CD14-positive monocyte (primary cell): ENCODE results near the gene PDE11A. TPM values are rescaled to one million over a fixed set of nuclear protein-coding genes. Genes with fewer than 3 reads are reported as not detected.

Source experiments
- DNase-seq, 3 donors: peaks; one replicate each; pipeline ENCODE4 v3.0.0-alpha.2; 2011 to 2022
- H2AFZ ChIP-seq: 2 replicates; pipeline ENCODE4 v1.6.0; 2012; ENCODE audit warnings: mild to moderate bottlenecking, low read depth, low read length, inconsistent platforms; ENCODE audit not compliant: insufficient read depth, poor library complexity, severe bottlenecking
- H3K27ac ChIP-seq, 2 donors: 1 replicate in 1 of 2; 2 replicates in 1 of 2; pipeline ENCODE4 v1.5.1; 2012 to 2013; ENCODE audit warnings: low read length in 2 of 2, control low read depth in 1 of 2, inconsistent platforms in 1 of 2, low read depth in 1 of 2, mild to moderate bottlenecking in 1 of 2
- H3K27me3 ChIP-seq, 2 donors: one replicate each; pipeline versions ENCODE4 v1.6.0 to v1.6.1; 2011 to 2013; ENCODE audit warnings: low read length in 2 of 2; ENCODE audit not compliant: control insufficient read depth in 2 of 2, insufficient read depth in 2 of 2
- H3K36me3 ChIP-seq, 2 donors: replicated peaks in 1 of 2; 1 replicate in 1 of 2; 2 replicates in 1 of 2; pipeline versions ENCODE4 v1.5.1 to v1.6.1; 2012 to 2013; ENCODE audit warnings: low read length in 2 of 2, control low read depth in 1 of 2, inconsistent platforms in 1 of 2, mild to moderate bottlenecking in 1 of 2; ENCODE audit not compliant: insufficient read depth in 2 of 2, control insufficient read depth in 1 of 2
- H3K4me1 ChIP-seq, 2 donors: 1 replicate in 1 of 2; 2 replicates in 1 of 2; pipeline versions ENCODE4 v1.5.1 to v1.6.1; 2012 to 2013; ENCODE audit warnings: low read length in 2 of 2, control low read depth in 1 of 2, inconsistent platforms in 1 of 2, mild to moderate bottlenecking in 1 of 2, moderate library complexity in 1 of 2; ENCODE audit not compliant: insufficient read depth in 2 of 2, control insufficient read depth in 1 of 2
- H3K4me2 ChIP-seq: replicated peaks from 2 replicates; pipeline ENCODE3; 2012; ENCODE audit warnings: low read length, moderate library complexity, mild to moderate bottlenecking; ENCODE audit not compliant: poor library complexity, severe bottlenecking; ENCODE audit errors: extremely low read depth
- H3K4me3 ChIP-seq, 3 experiments: fragments of 200-600 bp in 1 of 3; sonication (generic) in 1 of 3; replicated peaks in 1 of 3; 1 replicate in 2 of 3; 2 replicates in 1 of 3; pipeline ENCODE4 v1.5.1; 2011 to 2013; ENCODE audit warnings: low read length in 3 of 3, mild to moderate bottlenecking in 3 of 3, control low read depth in 2 of 3, low read depth in 2 of 3, inconsistent platforms in 1 of 3, moderate library complexity in 1 of 3
- H3K79me2 ChIP-seq: 2 replicates; pipeline ENCODE4 v1.6.0; 2012; ENCODE audit warnings: mild to moderate bottlenecking, control low read depth, inconsistent platforms, low read length, moderate library complexity; ENCODE audit not compliant: insufficient read depth
- H3K9ac ChIP-seq: 2 replicates; pipeline ENCODE4 v1.6.0; 2017; ENCODE audit warnings: low read length, mild to moderate bottlenecking; ENCODE audit not compliant: insufficient read depth, poor library complexity, severe bottlenecking
- H3K9me3 ChIP-seq, 2 donors: replicated peaks in 1 of 2; 1 replicate in 1 of 2; 2 replicates in 1 of 2; pipeline versions ENCODE4 v1.5.1 to v1.6.1; 2012 to 2013; ENCODE audit warnings: low read length in 2 of 2, control low read depth in 1 of 2; ENCODE audit not compliant: control insufficient read depth in 1 of 2, insufficient read depth in 1 of 2
- H4K20me1 ChIP-seq: 2 replicates; pipeline ENCODE4 v1.6.0; 2012; ENCODE audit warnings: mild to moderate bottlenecking, low read length, control low read depth, moderate library complexity; ENCODE audit not compliant: insufficient read depth
- H3K27ac Mint-ChIP-seq, 7 donors: one replicate each; pipeline ENCODE4 v1.8.0; 2020; ENCODE audit warnings: mild to moderate bottlenecking in 7 of 7, mixed read lengths in 7 of 7, moderate library complexity in 6 of 7, inconsistent platforms in 2 of 7
- H3K27me3 Mint-ChIP-seq, 3 donors: one replicate each; pipeline ENCODE4 v1.8.0; 2021 to 2022; ENCODE audit warnings: low read depth in 3 of 3, mild to moderate bottlenecking in 3 of 3, mixed read lengths in 3 of 3, moderate library complexity in 3 of 3, inconsistent platforms in 1 of 3
- H3K36me3 Mint-ChIP-seq, 2 donors: one replicate each; pipeline ENCODE4 v1.8.0; 2020; ENCODE audit warnings: mixed read lengths in 2 of 2, inconsistent platforms in 1 of 2, mild to moderate bottlenecking in 1 of 2
- H3K4me1 Mint-ChIP-seq: one replicate; pipeline ENCODE4 v1.8.0; 2020; ENCODE audit warnings: mild to moderate bottlenecking, mixed read lengths
- H3K4me3 Mint-ChIP-seq, 2 donors: one replicate each; pipeline ENCODE4 v1.8.0; 2020; ENCODE audit warnings: mild to moderate bottlenecking in 2 of 2, mixed read lengths in 2 of 2, moderate library complexity in 1 of 2
- H3K9me3 Mint-ChIP-seq, 7 donors: one replicate each; pipeline ENCODE4 v1.8.0; 2020 to 2022; ENCODE audit warnings: mixed read lengths in 7 of 7, mild to moderate bottlenecking in 6 of 7, moderate library complexity in 6 of 7, inconsistent platforms in 2 of 7
- CTCF ChIP-seq: fragments of 200-600 bp; IDR thresholded peaks from one replicate; pipeline ENCODE4 v1.8.0; 2022; ENCODE audit warnings: antibody characterized with exemption, mild to moderate bottlenecking
- WGBS: methylation state at CpG from one replicate; pipeline ENCODE4 v1.1.5; 2013; ENCODE audit warnings: missing lambda C conversion rate; ENCODE audit not compliant: insufficient coverage; 5-methylcytosine and 5-hydroxymethylcytosine counted together
- intact Hi-C, 2 donors: fragments of 100-400 bp; cut with micrococcal nuclease; formaldehyde crosslinking; loops; one replicate each; pipeline versions ENCODE4 v1.15.0 to v1.15.1; 2023
- polyA plus RNA-seq, 3 donors: library from polyadenylated mRNA; depleted of rRNA in 1 of 3; unstranded in 2 of 3; stranded (reverse) in 1 of 3; fragments of 300-500 nt in 2 of 3; fragments of >200 nt in 1 of 3; fragmentation: Illumina TruSeq in 2 of 3; gene quantifications; 1 replicate in 2 of 3; 2 replicates in 1 of 3; pipeline ENCODE4 v1.2.3, GENCODE V29; 2012 to 2021

Gene PDE11A
- polyA plus RNA-seq, 3 donors, result not detected

GRCh38 chr2:178117725-178118124 is 45.1 kb upstream of the PDE11A start:
- Histone ChIP-seq H3K36me3 (peaks cover 46 to 65% of the 10 kb centered on the region in 2 donors), H3K27me3 (no peaks in the 10 kb centered on the region), H4K20me1 (no peaks in the 10 kb centered on the region), H2AFZ (no peak overlapping the region), H3K4me1 (peaks cover 8 to 12% of the 10 kb centered on the region in 2 donors), H3K4me2 (no peak overlapping the region), H3K27ac (no peak overlapping the region), H3K4me3 (no peak overlapping the region), H3K9me3 (no peaks in the 10 kb centered on the region), H3K79me2 (peaks cover 9% of the 10 kb centered on the region), H3K9ac (no peak overlapping the region)
- Mint-ChIP-seq H3K4me1 (peaks cover 23% of the 10 kb centered on the region), H3K27ac (no peak overlapping the region), H3K4me3 (no peak overlapping the region), H3K27me3 (no peaks in the 10 kb centered on the region), H3K36me3 (peaks cover 45 to 50% of the 10 kb centered on the region in 2 donors), H3K9me3 (no peaks in the 10 kb centered on the region)
- intact Hi-C loops, result no loop called here
- no peak for TF ChIP-seq CTCF
- no CpG with 5 or more reads among the region's 1 CpG for WGBS
- no peak for DNase-seq

- no peak overlapping the region for H3K4me2 ChIP-seq
- no peaks in the 10 kb centered on the region for H3K9me3 Mint-ChIP-seq
- no peak for DNase-seq
- H3K4me1 Mint-ChIP-seq, result peaks cover 26% of the 10 kb centered on the region
- H3K27ac Mint-ChIP-seq, result no peak overlapping the region
- no peaks in the 10 kb centered on the region for H3K27me3 ChIP-seq
- no peak overlapping the region for H3K4me3 Mint-ChIP-seq
- no peak overlapping the region for H3K4me3 ChIP-seq
- H3K79me2 ChIP-seq, result peaks cover 14% of the 10 kb centered on the region
- no peaks in the 10 kb centered on the region for H4K20me1 ChIP-seq
- H3K27ac ChIP-seq, result no peak overlapping the region
- no peaks in the 10 kb centered on the region for H3K9me3 ChIP-seq
- intact Hi-C loops, result no loop called here
- peaks cover 24 to 28% of the 10 kb centered on the region in 2 donors for H3K36me3 Mint-ChIP-seq
- no peak overlapping the region for H2AFZ ChIP-seq
- TF ChIP-seq CTCF, result no peak
- H3K27me3 Mint-ChIP-seq, result peaks cover 0 to 1% (median 0%) of the 10 kb centered on the region in 3 donors
- peaks cover 24 to 41% of the 10 kb centered on the region in 2 donors for H3K36me3 ChIP-seq
- no peak overlapping the region for H3K9ac ChIP-seq
- H3K4me1 ChIP-seq, result peaks cover 13 to 19% of the 10 kb centered on the region in 2 donors
Observed at GRCh38 chr2:178115271-178115670, 42.7 kb upstream of the PDE11A start.
